ENCODE data around the gene ANKRD23. TPM values are rescaled to one million over a fixed set of nuclear protein-coding genes. Genes with fewer than 3 reads are reported as not detected.

ANKRD23 gene
- total and polyA plus RNA-seq, 2 of the 4 experiments (the other 2 are of a cell fraction) = 0.54 to 1.5 TPM

DNA sequence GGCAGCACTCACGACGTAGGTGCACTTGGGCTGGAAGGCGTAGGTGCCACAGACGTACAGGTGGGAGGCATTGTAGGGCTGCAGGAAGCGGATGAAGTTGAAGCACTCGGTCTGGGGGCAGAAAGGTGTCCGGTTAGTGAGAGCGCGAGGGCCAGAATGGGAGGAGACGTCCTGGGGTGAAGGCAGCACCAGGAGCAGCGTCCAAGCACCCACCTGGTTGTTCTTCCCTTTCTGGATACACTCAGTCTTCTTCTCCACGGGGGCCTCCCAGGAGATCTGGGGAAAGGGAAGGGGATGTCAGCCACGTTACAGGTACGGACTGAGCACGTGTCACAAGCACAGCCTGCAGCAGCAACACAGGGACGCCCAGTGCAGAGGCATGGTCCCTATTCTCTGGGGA, 21.8 kb upstream of the ANKRD23 start:
- Histone ChIP-seq H3K4me2 (ENCODE audit: low read depth, low read length) (no peak overlapping the region), H3K9ac (ENCODE audit: low read depth, low read length) (no peak overlapping the region), H3K4ac (ENCODE audit: low read depth, low read length) (no peak overlapping the region), H3K36me3 (ENCODE audit: control insufficient read depth, insufficient read depth, low read length) (peaks cover 59% of the 10 kb centered on the region), H3K9me3 (ENCODE audit: control insufficient read depth, insufficient read depth, low read length) (no peaks in the 10 kb centered on the region), H3K79me1 (ENCODE audit: low read depth in 1 of 2, low read length in 2 of 2) (peaks cover 5 to 50% of the 10 kb centered on the region in 2 experiments), H3K14ac (replicated peaks; ENCODE audit: low read depth, low read length) (no peak overlapping the region), H4K5ac (ENCODE audit: low read depth, low read length) (no peak overlapping the region), H2BK120ac (ENCODE audit: low read depth, low read length) (no peak overlapping the region), H2AFZ (replicated peaks; ENCODE audit: low read length, poor library complexity) (no peak overlapping the region), H3K27me3 (ENCODE audit: control insufficient read depth, insufficient read depth, low read length) (no peaks in the 10 kb centered on the region), H3K4me1 (ENCODE audit: control insufficient read depth, insufficient read depth, low read length) (peaks cover 6% of the 10 kb centered on the region; the same call in 1 of the 2 replicates), H2AK9ac (replicated peaks; ENCODE audit: low read depth, low read length, poor library complexity) (no peak overlapping the region), H2AK5ac (ENCODE audit: low read depth, low read length) (no peak overlapping the region), H4K20me1 (ENCODE audit: insufficient read depth, low read length) (peaks cover 39% of the 10 kb centered on the region), H2BK5ac (ENCODE audit: low read depth, low read length, poor library complexity, severe bottlenecking) (no peak overlapping the region), H3K23ac (ENCODE audit: low read depth, low read length) (no peak overlapping the region), H2BK15ac (ENCODE audit: low read depth, low read length) (no peak overlapping the region), H4K91ac (ENCODE audit: insufficient read depth, low read depth, low read length) (no peak overlapping the region), H3K18ac (ENCODE audit: low read depth, low read length) (no peak overlapping the region), H3K4me3 (ENCODE audit: insufficient read depth, low read depth, low read length) (no peak overlapping the region), H3K56ac (ENCODE audit: extremely low read depth, insufficient read depth, low read length) (no peak overlapping the region), H3K9me1 (ENCODE audit: insufficient read depth, low read length) (no peaks in the 10 kb centered on the region), H4K8ac (ENCODE audit: low read depth in 2 of 2, low read length in 2 of 2) (no peak overlapping the region), H3K27ac (ENCODE audit: insufficient read depth, low read length) (no peak overlapping the region), H2BK20ac (ENCODE audit: low read depth, low read length) (no peak overlapping the region)
- ATAC-seq (ENCODE audit: low read depth) = no peak
- WGBS, 2 experiments (ENCODE audit: extremely low coverage in 2 of 2, insufficient read length in 1 of 2) = no CpG with 5 or more reads among the region's 16 CpGs
- CTCF ChIA-PET = no interaction called here
- intact Hi-C loops (cut with micrococcal nuclease) (no loop called here), dilution Hi-C loops (cut with HindIII; ENCODE audit: low sequenced_read_pairs, unreplicated experiment) (no loop called here), in situ Hi-C loops (cut with MboI; ENCODE audit: low sequenced_read_pairs) (loop anchor here (25.0 kb wide), 1 partner anchor 247 kb away; the partner anchor contains the start of gene ANKRD36)
- BruUV-seq (replicated peaks) = no TSS peak
- TF ChIP-seq SMC3 (IDR thresholded peaks at IDR 0.05; ENCODE audit: low read depth, low read length) (no peak), RFX5 (IDR thresholded peaks at IDR 0.05; ENCODE audit: low read depth, low read length) (no peak), CEBPB (IDR thresholded peaks at IDR 0.05; ENCODE audit: low read depth, low read length) (no peak), FOS (IDR thresholded peaks at IDR 0.05; ENCODE audit: low read depth, low read length) (no peak), MXI1 (IDR thresholded peaks at IDR 0.05; ENCODE audit: borderline replicate concordance, low read depth, low read length) (no peak), NFE2L2 (IDR thresholded peaks at IDR 0.05; ENCODE audit: low read depth, low read length) (no peak), MAZ (IDR thresholded peaks at IDR 0.05; ENCODE audit: borderline replicate concordance, low read depth, low read length) (no peak), BHLHE40 (IDR thresholded peaks at IDR 0.05; ENCODE audit: low read depth, low read length) (no peak), RCOR1 (IDR thresholded peaks at IDR 0.05; ENCODE audit: insufficient replicate concordance, low read length) (no peak), MAFK (IDR thresholded peaks at IDR 0.05; ENCODE audit: low read depth, low read length) (no peak), POLR2A (IDR thresholded peaks at IDR 0.05; ENCODE audit: low read depth, low read length) (no peak), CHD1 (IDR thresholded peaks at IDR 0.05; ENCODE audit: low read depth, low read length) (no peak), USF2 (IDR thresholded peaks at IDR 0.05; ENCODE audit: low read depth, low read length) (no peak), RAD21 (IDR thresholded peaks at IDR 0.05; ENCODE audit: low read length) (no peak)
- TF ChIP-seq, protein P1, sequence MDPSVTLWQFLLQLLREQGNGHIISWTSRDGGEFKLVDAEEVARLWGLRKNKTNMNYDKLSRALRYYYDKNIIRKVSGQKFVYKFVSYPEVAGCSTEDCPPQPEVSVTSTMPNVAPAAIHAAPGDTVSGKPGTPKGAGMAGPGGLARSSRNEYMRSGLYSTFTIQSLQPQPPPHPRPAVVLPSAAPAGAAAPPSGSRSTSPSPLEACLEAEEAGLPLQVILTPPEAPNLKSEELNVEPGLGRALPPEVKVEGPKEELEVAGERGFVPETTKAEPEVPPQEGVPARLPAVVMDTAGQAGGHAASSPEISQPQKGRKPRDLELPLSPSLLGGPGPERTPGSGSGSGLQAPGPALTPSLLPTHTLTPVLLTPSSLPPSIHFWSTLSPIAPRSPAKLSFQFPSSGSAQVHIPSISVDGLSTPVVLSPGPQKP (IDR thresholded peaks at IDR 0.05; ENCODE audit: borderline replicate concordance, low read depth, low read length) = no peak
- TF ChIP-seq, protein P2, sequence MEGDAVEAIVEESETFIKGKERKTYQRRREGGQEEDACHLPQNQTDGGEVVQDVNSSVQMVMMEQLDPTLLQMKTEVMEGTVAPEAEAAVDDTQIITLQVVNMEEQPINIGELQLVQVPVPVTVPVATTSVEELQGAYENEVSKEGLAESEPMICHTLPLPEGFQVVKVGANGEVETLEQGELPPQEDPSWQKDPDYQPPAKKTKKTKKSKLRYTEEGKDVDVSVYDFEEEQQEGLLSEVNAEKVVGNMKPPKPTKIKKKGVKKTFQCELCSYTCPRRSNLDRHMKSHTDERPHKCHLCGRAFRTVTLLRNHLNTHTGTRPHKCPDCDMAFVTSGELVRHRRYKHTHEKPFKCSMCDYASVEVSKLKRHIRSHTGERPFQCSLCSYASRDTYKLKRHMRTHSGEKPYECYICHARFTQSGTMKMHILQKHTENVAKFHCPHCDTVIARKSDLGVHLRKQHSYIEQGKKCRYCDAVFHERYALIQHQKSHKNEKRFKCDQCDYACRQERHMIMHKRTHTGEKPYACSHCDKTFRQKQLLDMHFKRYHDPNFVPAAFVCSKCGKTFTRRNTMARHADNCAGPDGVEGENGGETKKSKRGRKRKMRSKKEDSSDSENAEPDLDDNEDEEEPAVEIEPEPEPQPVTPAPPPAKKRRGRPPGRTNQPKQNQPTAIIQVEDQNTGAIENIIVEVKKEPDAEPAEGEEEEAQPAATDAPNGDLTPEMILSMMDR (conservative IDR thresholded peaks at IDR 0.05; ENCODE audit: low read depth, low read length) = no peak
- POLR2A ChIA-PET (ENCODE audit: unreplicated experiment) = no interaction called here
- no peak for DNase-seq

All from IMR-90 (cell line).